Inflammatory macrophage treated with lipopolysaccharide for 4 hours (primary cell): ENCODE data around the gene ITPR2.
A peak's percentile ranks its signal among the peaks of the same experiment; 100 is the strongest.
"Not testable (repeated sequence)": the region's sequence is repeated elsewhere in the genome, so short reads cannot be mapped to it uniquely, and the experiment has no call there.

Experiments used
- DNase-seq: peaks from one replicate; pipeline ENCODE4 v3.0.0-alpha.2; 2020

The ITPR2 gene

DNA sequence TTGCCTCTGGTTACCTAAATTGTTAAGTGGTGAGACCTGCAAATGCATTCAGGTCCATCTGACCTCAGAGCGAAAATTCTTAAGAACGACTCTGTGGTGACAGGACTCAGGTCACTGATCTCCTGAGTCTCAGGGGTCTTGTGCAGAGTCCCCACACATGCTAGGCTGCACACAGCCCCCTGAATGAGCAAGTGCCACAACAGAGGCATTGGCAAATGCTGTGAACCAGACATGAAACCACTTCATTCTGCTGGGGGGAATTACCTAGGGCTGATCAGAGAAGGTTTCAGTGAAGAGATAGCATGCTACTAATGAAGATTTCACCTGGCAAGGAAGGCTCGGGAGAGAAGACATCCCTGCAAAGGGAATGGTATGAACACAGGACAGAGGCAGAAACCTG, 281.6 kb downstream of the ITPR2 start:
- DNase-seq: no peak

DNA sequence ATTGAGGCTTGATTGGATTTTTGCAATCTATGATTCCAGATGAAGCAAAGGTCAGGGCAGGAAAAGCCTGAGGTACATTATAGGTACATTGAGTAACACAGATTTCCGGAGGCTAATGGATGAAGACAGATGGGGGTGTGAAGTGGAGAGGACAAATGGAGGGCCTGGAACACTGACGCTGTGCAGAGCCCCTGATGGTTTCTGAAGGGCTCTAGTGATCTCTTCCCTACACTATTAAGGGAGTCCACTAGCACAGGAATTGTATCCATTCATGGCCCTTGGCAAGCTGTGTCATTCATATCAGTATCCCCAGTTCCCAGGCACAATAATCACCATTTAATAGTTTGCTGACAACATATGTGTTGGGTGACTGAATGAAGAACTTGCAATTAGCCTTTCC, 284.8 kb downstream of the ITPR2 start:
- DNase-seq: no peak

- no peak for DNase-seq
Observed at GRCh38 chr12:26546535-26547314, 286.3 kb downstream of the ITPR2 start.

DNA sequence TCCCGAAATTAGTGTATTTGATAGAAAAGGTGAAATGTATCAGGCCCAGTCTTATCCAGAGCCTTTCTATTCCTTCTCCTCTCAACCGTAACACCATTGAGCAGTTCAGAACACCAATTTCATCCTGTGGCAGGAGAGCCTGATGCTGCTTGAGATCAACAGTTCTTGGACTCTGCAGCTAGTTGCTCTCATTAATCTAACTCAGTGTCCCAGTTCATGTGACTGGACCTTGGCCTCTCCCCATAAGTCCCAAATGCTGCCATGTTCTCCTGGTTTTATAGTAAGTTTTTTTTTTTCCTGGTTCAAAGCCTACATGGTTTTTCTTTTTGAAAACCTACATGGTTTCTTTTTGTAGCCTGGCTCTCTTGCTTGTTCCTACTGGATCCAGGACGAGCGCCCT, 293.9 kb downstream of the ITPR2 start:
- no peak for DNase-seq

GRCh38 chr12:26537651-26538050, 295.3 kb downstream of the ITPR2 start:
- DNase-seq: no peak

- no peak for DNase-seq
Observed at GRCh38 chr12:26537126-26537525, 295.9 kb downstream of the ITPR2 start.

DNA sequence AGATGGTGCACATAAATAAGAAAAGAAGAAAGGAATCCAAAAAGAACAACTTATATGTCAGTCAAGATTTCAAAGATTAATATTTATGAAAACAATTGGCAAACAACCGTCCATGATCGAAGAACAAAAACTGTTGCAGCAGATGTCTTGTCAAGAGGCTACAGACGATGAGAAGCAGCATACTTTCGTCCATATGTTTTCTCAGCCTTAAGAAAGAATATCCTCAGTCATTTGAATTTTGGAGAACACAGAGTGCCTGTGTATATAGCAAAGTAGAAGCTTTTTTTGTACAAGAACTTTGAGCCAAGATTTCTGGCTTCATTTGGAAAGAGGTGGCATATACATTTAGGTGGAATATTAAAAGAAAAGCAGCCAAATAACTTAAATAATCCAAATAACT, 297.2 kb downstream of the ITPR2 start:
- no peak for DNase-seq

DNA sequence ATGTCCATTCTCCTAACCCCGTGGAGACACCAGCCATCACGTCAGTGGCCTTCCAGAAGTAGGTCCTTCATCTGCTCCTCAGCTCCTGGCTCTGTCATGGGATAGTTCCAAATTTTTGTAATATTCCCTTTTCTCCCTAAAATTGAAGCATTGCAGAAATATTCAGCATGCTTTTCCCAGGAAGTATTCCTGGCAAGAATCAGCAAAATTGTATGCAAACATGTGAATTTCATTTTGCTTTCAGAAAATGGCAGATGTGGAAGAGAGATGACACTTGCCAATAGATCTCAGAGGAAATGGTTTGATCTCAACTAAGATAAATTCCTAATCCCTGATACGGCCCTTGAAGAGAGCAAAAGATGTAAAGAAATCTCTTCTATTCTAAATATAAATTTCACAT, 298.9 kb downstream of the ITPR2 start:
- DNase-seq: no peak

GRCh38 chr12:26533211-26533610, 299.8 kb downstream of the ITPR2 start:
- no peak for DNase-seq

DNA sequence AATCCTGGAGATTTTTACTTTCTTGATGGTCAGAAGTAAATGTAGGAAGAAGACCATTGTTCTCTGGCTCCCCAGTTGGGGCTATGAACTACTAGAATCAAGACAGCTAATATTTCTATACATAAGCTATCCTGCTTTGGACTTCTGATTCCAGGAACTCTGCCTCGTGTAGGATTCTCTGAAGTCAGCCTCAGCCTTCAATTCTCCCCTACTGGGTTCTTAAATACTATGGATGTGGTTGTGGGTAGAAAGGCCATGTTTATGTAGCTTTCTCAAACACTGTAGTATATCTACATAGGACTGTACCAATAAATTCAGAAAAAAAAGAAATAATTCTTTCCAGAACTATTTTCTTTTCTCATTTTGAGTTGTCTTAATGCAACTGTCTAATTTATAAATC, 302.5 kb downstream of the ITPR2 start:
- DNase-seq: no peak

DNA sequence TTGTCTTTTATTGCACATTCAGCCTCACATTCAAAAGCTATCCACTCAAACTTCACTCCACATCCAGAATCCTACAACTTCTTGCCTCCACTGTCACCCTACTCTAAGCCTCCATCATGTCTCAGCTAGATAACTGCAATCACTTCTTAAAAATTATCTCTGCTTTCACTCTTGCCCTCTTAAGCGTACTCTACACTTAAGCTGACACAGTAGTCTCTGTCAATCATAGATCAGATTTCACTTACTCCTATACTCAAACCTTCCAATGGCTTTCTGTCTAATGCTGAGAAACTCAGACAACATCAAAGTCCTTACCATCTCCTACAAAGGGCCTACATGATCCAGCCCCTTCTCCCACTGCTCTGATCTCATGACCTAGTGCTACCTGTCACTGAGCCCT, 304.1 kb downstream of the ITPR2 start:
- no peak for DNase-seq

DNA sequence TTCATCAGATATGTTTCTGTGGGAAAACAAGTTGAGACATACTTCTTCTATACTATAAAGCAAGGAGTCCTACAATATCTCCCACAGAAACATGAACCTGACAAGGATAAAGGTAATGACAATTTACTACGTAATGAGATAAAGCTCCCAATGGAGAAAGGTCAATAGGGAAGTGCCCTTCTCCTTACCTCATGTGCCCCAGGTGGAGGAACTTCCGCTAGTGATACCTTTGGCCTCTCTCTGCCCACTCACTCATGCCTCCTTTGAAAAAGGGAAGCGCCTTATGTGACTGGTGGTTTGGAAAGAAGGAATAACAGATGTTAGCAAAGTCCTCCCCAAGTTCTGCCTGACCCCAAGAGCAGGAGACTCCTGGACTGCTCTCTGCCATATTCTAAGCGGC, 305.3 kb downstream of the ITPR2 start:
- no peak for DNase-seq

DNA sequence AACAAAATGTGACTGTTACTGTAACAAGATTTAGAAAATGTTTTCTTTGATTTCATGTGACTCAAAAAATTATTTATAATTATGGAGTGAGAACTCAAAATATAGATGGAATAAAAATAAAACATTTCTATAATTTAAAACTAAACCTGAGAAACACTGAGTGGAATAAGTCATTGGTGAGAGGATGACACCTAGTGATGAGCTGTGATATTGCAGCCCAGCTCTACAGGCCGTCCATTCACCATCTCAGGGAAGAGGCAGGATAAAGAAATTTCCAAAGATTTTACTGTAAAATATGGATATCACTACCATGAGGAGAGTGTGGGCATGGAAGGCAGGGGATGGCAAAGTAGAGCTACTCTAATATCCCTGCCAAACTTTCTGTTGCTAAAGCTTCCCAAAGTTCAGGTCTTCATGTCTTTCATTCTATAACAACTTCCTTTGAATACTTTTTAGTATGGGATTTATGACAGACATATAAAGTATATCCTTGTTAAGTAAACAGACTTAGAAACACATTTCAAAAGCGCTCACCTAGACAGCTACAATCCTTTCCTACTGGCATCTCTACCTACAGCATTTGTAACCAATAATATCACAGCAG, 308.0 kb downstream of the ITPR2 start:
- peak; percentile 50 for DNase-seq

- DNase-seq: peak; percentile 94
Observed at GRCh38 chr12:26523708-26524150, 309.3 kb downstream of the ITPR2 start.

- no peak for DNase-seq
Observed at GRCh38 chr12:26520869-26521268, 312.1 kb downstream of the ITPR2 start.

GRCh38 chr12:26520109-26520508, 312.9 kb downstream of the ITPR2 start:
- peak; percentile 28 for DNase-seq

DNA sequence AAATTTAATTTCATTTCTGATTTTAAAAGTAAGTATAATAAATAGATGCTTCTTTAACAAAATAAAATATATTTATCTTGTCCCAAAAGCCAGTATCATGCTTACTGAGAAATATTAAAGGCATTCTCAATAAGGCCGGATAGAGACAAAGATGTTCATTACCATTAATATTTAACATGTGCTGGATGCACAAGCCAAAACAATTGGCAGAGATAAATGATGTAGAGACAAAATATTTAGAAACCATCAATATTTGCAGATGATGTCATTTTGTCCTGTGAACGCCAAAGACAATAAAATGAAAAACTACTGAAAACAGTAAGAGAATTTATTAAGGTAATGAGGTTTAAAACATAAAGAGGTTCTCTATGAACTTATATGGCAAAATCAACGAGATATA, 313.5 kb downstream of the ITPR2 start:
- DNase-seq: no peak

DNA sequence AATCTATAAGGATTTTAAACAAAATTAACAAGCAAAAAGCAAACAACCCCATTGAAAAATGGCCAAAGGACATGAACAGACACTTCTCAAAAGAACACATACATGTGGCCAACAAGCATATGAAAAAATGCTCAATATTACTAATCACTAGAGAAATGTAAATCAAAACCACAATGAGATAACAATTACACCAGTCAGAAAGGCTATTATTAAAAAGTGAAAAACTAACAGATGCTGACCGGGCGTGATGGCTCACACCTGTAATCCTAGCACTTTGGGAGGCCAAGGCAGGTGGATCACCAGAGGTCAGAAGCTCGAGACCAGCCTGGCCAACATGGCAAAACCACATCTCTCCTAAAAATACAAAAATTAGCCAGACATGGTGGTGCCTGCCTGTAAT, 315.7 kb downstream of the ITPR2 start:
- DNase-seq: not testable (repeated sequence)

DNA sequence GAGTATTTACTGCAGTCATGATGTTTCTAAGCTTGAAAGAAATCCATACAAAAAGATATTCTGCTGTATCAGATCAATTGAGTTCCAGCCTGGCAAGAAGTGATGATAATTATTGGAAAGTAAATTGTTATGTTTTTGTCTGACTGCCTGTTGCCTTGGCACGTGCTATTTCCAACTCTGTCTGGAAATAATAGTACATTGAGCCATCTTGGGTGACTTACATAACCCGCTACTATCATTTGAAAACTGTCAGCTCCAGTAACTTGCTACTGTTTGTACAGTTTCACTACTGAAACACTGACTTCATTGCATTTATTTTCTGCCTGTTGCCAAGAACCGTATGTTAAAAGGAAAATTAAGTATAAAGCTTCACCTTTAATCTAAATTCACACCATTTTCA, 318.6 kb downstream of the ITPR2 start:
- no peak for DNase-seq

DNA sequence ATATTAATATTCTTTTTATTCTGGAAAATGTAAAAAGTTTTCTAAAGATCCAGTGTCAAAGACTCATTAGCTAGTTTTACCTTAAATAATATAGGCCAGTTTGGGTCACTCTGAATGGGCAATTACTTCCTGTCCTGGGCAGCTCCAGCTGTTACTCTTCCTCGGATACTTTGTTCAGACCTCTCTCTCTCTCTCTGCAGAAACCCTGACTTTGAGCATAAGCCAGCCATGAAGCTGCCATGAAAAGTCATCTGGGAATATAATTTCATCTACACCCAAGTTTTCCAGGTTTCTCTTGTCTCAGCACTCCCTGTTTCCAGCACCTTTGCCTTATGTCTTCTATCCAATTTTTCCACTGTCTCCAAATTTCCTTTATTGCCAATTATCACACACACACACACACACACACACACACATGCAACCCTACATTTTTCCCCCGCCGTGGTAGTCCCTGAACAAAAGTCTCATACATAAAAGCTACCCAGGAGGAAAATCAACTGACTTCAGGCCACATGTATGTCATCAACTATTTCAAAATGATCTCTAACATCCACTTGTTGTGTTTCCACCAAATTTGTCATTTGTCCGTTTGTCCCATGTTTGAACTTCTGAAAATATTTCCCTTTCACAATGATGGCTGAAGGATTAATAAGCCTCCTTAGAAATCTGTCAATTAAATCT, 319.5 kb downstream of the ITPR2 start:
- no peak for DNase-seq

DNA sequence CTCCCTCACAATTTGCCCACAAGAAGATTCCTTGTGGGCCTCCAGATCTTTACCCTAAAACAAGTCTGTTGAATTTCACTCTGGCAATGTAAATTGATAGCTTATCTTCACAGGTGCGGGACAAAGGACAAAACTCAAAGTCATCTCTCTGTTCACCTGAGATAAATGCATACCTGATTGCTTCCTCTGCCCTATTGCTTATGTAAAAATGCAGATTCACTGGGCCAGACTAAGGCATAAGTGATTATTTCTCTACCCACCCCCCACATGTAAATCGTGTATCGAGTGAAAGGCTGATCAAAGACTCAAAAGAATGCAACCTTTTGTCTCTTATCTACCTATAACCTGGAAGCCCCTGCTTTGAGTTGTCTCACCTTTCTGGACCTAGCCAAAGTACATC, 320.8 kb downstream of the ITPR2 start:
- no peak for DNase-seq

GRCh38 chr12:26510354-26510674, 322.7 kb downstream of the ITPR2 start:
- DNase-seq: no peak

GRCh38 chr12:26507613-26508012, 325.4 kb downstream of the ITPR2 start:
- no peak for DNase-seq

- peak; percentile 21 for DNase-seq
Observed at GRCh38 chr12:26499979-26500640, 332.9 kb downstream of the ITPR2 start.
